Neural cell (in vitro differentiated cells): ENCODE measurements around the gene NSMF. TPM values are rescaled to one million over a fixed set of nuclear protein-coding genes. Genes with fewer than 3 reads are reported as not detected.

Experiments
- H2AFZ ChIP-seq: fragments of 200-600, 300-800 bp; sonication (generic), shearing (Covaris generic); 2 replicates; pipeline ENCODE4 v1.6.0; 2014; ENCODE audit warnings: low read depth, mild to moderate bottlenecking, antibody characterized with exemption, low read length, moderate library complexity
- H3F3A ChIP-seq: fragments of 200-600 bp; shearing (Covaris generic); 2 replicates; pipeline ENCODE4 v1.6.1; 2016; ENCODE audit warnings: mild to moderate bottlenecking, moderate library complexity, mixed read lengths, antibody characterized with exemption, low read length; ENCODE audit not compliant: insufficient read depth, poor library complexity, severe bottlenecking
- H3K27ac ChIP-seq: fragments of 200-600, 300-800 bp; sonication (generic), shearing (Covaris generic); 2 replicates; pipeline ENCODE4 v1.5.1; 2014; ENCODE audit warnings: mild to moderate bottlenecking, low read length, moderate library complexity
- H3K27me3 ChIP-seq: fragments of 300-800, 200-600 bp; sonication (generic), shearing (Covaris generic); 2 replicates; pipeline ENCODE4 v1.6.0; 2014; ENCODE audit warnings: mild to moderate bottlenecking, low read depth, low read length, moderate library complexity; ENCODE audit not compliant: insufficient read depth
- H3K36me3 ChIP-seq: fragments of 300-800, 200-600 bp; sonication (generic), shearing (Covaris generic); 2 replicates; pipeline ENCODE4 v1.5.1; 2014; ENCODE audit warnings: mild to moderate bottlenecking, antibody characterized with exemption, low read length, moderate library complexity; ENCODE audit not compliant: insufficient read depth
- H3K4me2 ChIP-seq: fragments of 300-800, 200-600 bp; sonication (generic), shearing (Covaris generic); 2 replicates; pipeline ENCODE4 v1.6.0; 2014; ENCODE audit warnings: mild to moderate bottlenecking, low read length
- H3K4me3 ChIP-seq: fragments of 300-800, 200-600 bp; sonication (generic), shearing (Covaris generic); 2 replicates; pipeline ENCODE4 v1.5.1; 2014; ENCODE audit warnings: mild to moderate bottlenecking, low read length, moderate library complexity
- H3K79me2 ChIP-seq: fragments of 200-600 bp; shearing (Covaris generic); replicated peaks from 2 replicates; pipeline ENCODE4 v1.6.0; 2014; ENCODE audit warnings: mild to moderate bottlenecking, low read length, moderate library complexity; ENCODE audit not compliant: insufficient read depth
- H3K9ac ChIP-seq: fragments of 300-800, 200-600 bp; sonication (generic), shearing (Covaris generic); 2 replicates; pipeline ENCODE4 v1.6.1; 2016; ENCODE audit warnings: mild to moderate bottlenecking, low read length, mixed read lengths
- H3K9me2 ChIP-seq: fragments of 200-600 bp; shearing (Covaris generic); 2 replicates; pipeline ENCODE4 v1.6.1; 2016; ENCODE audit warnings: mild to moderate bottlenecking, low read length, mixed read lengths; ENCODE audit not compliant: insufficient read depth
- H3K9me3 ChIP-seq: fragments of 200-600, 300-800 bp; sonication (generic), shearing (Covaris generic); 2 replicates; pipeline ENCODE4 v1.6.1; 2016; ENCODE audit warnings: mild to moderate bottlenecking, mixed run types, low read length, moderate library complexity, mixed read lengths
- H4K20me1 ChIP-seq: fragments of 200-600 bp; shearing (Covaris generic); 2 replicates; pipeline ENCODE4 v1.6.1; 2016; ENCODE audit warnings: mild to moderate bottlenecking, mixed run types; ENCODE audit not compliant: insufficient read depth
- CTCF ChIP-seq: fragments of 450-650 bp; IDR thresholded peaks from 2 replicates; pipeline ENCODE4 v1.5.1; 2014; ENCODE audit warnings: antibody characterized with exemption, mild to moderate bottlenecking, moderate library complexity; ENCODE audit not compliant: poor library complexity, severe bottlenecking
- EP300 ChIP-seq: fragments of 450-650 bp; conservative IDR thresholded peaks from 2 replicates; pipeline ENCODE4 v1.6.1; 2014; ENCODE audit warnings: antibody characterized with exemption, mild to moderate bottlenecking, moderate library complexity; ENCODE audit not compliant: poor library complexity, severe bottlenecking
- EZH2 ChIP-seq: fragments of 200-600, 300-800 bp; shearing (Covaris generic), sonication (generic); IDR thresholded peaks from 2 replicates; pipeline ENCODE4 v1.6.1; 2014; ENCODE audit warnings: antibody characterized with exemption, low read length, borderline replicate concordance, mild to moderate bottlenecking; ENCODE audit not compliant: insufficient read depth, poor library complexity, severe bottlenecking
- MXI1 ChIP-seq: fragments of 450-650 bp; conservative IDR thresholded peaks from 2 replicates; pipeline ENCODE4 v1.6.1; 2014; ENCODE audit warnings: antibody characterized with exemption, mild to moderate bottlenecking; ENCODE audit not compliant: poor library complexity, severe bottlenecking
- POLR2AphosphoS5 ChIP-seq: IDR thresholded peaks from 2 replicates; pipeline ENCODE4 v1.6.1; 2012
- RAD21 ChIP-seq: fragments of 450-650 bp; conservative IDR thresholded peaks from 2 replicates; pipeline ENCODE4 v1.6.1; 2014; ENCODE audit warnings: antibody characterized with exemption, mild to moderate bottlenecking, moderate library complexity
- REST ChIP-seq: IDR thresholded peaks from 2 replicates; pipeline ENCODE4 v1.6.1; 2012; ENCODE audit warnings: borderline replicate concordance
- SMC3 ChIP-seq: fragments of 450-650 bp; conservative IDR thresholded peaks from 2 replicates; pipeline ENCODE4 v1.6.1; 2014; ENCODE audit warnings: antibody characterized with exemption, mild to moderate bottlenecking, moderate library complexity; ENCODE audit not compliant: poor library complexity
- TAF1 ChIP-seq: IDR thresholded peaks from 2 replicates; pipeline ENCODE4 v1.6.1; 2012; ENCODE audit warnings: low read depth
- polyA plus RNA-seq: library from polyadenylated mRNA; depleted of rRNA; stranded (reverse); fragments of >200 nt; gene quantifications from 2 replicates; pipeline ENCODE4 v1.2.3, GENCODE V29; 2014

Gene NSMF
- polyA plus RNA-seq, 1 donor from 2014 or later = 51.2 TPM

- H3K27me3 ChIP-seq = no peaks in the 10 kb centered on the region
- no peak for TF ChIP-seq RAD21
- no peak for TF ChIP-seq REST
- TF ChIP-seq EP300 = no peak
- no peak for TF ChIP-seq MXI1
- TF ChIP-seq POLR2AphosphoS5 = no peak
- no peak for TF ChIP-seq EZH2
- no peak for TF ChIP-seq TAF1
- no peak for TF ChIP-seq SMC3
- TF ChIP-seq CTCF = no peak
- H3F3A ChIP-seq = no peaks in the 10 kb centered on the region
- no peaks in the 10 kb centered on the region for H3K9me3 ChIP-seq
- no peaks in the 10 kb centered on the region for H3K79me2 ChIP-seq
- no peak overlapping the region for H3K4me2 ChIP-seq
- no peaks in the 10 kb centered on the region for H3K9me2 ChIP-seq
- no peak overlapping the region for H3K4me3 ChIP-seq
- H4K20me1 ChIP-seq = no peaks in the 10 kb centered on the region
- no peak overlapping the region for H2AFZ ChIP-seq
- H3K27ac ChIP-seq = no peak overlapping the region
- no peaks in the 10 kb centered on the region for H3K36me3 ChIP-seq
- H3K9ac ChIP-seq = no peak overlapping the region
Observed at GRCh38 chr9:137488906-137489305, 29.8 kb upstream of the NSMF start.

GRCh38 chr9:137488327-137488653 lies 29.2 kb upstream of the NSMF start:
- no peaks in the 10 kb centered on the region for H3K36me3 ChIP-seq
- H3K9ac ChIP-seq = no peak overlapping the region
- no peaks in the 10 kb centered on the region for H3K79me2 ChIP-seq
- H3K4me2 ChIP-seq = no peak overlapping the region
- no peaks in the 10 kb centered on the region for H4K20me1 ChIP-seq
- H3F3A ChIP-seq = no peaks in the 10 kb centered on the region
- no peak for TF ChIP-seq EP300
- no peak for TF ChIP-seq CTCF
- no peaks in the 10 kb centered on the region for H3K9me2 ChIP-seq
- H3K27me3 ChIP-seq = no peaks in the 10 kb centered on the region
- no peak overlapping the region for H2AFZ ChIP-seq
- H3K9me3 ChIP-seq = no peaks in the 10 kb centered on the region
- no peak overlapping the region for H3K27ac ChIP-seq
- no peak overlapping the region for H3K4me3 ChIP-seq
